Skin epidermis (tissue), 12 donors: ENCODE measurements around the gene TBC1D9B.

Experiments
- H3K27ac ChIP-seq, 21 experiments: fragments of 200-600 bp; sonication (generic) in 11 of 21; one replicate each; pipeline ENCODE4 v1.5.0; 2020; ENCODE audit warnings: mild to moderate bottlenecking in 3 of 21, inconsistent platforms in 2 of 21, moderate library complexity in 2 of 21
- H3K4me3 ChIP-seq, 7 experiments: fragments of 200-600 bp; sonication (generic) in 2 of 7; one replicate each; pipeline ENCODE4 v1.5.0; 2020; ENCODE audit warnings: inconsistent platforms in 2 of 7, mild to moderate bottlenecking in 2 of 7, moderate library complexity in 1 of 7

TBC1D9B gene

GRCh38 chr5:179912386-179912785, 4.7 kb upstream of the TBC1D9B start:
- no peak overlapping the region for H3K4me3 ChIP-seq
- peak overlapping the region in 1 of 21 experiments; percentile 85 for H3K27ac ChIP-seq

- H3K27ac ChIP-seq = no peak overlapping the region
- no peak overlapping the region for H3K4me3 ChIP-seq
Observed at GRCh38 chr5:179909224-179909623, 1.5 kb upstream of the TBC1D9B start.

GRCh38 chr5:179908528-179908927, 831 bp upstream of the TBC1D9B start:
- H3K27ac ChIP-seq = peak overlapping the region in 17 of 21 experiments; percentile 43 to 85 (median 75)
- peak overlapping the region in 4 of 7 experiments; percentile 49 to 67 (median 56) for H3K4me3 ChIP-seq

- Histone ChIP-seq H3K27ac (peak overlapping the region in 20 of 21 experiments; percentile 42 to 85 (median 78)), H3K4me3 (peak overlapping the region; percentile 49 to 71 (median 62))
Observed at GRCh38 chr5:179906795-179907555, 722 bp downstream of the TBC1D9B start.

- peak overlapping the region; percentile 49 to 71 (median 62) for H3K4me3 ChIP-seq
- peak overlapping the region in 7 of 21 experiments; percentile 69 to 85 (median 81) for H3K27ac ChIP-seq
Observed at GRCh38 chr5:179906294-179906794, 1.4 kb downstream of the TBC1D9B start.

- H3K4me3 ChIP-seq = no peak overlapping the region
- no peak overlapping the region for H3K27ac ChIP-seq
Observed at GRCh38 chr5:179905161-179905560, 2.5 kb downstream of the TBC1D9B start.

GRCh38 chr5:179904463-179905160, 3.1 kb downstream of the TBC1D9B start:
- Histone ChIP-seq H3K4me3 (no peak overlapping the region), H3K27ac (no peak overlapping the region)

GRCh38 chr5:179902763-179903158, 4.9 kb downstream of the TBC1D9B start:
- Histone ChIP-seq H3K4me3 (no peak overlapping the region), H3K27ac (no peak overlapping the region)

- Histone ChIP-seq H3K4me3 (no peak overlapping the region), H3K27ac (no peak overlapping the region)
Observed at GRCh38 chr5:179901915-179902762, 5.6 kb downstream of the TBC1D9B start.

- H3K27ac ChIP-seq = no peak overlapping the region
- no peak overlapping the region for H3K4me3 ChIP-seq
Observed at GRCh38 chr5:179901462-179901861, 6.2 kb downstream of the TBC1D9B start.

- Histone ChIP-seq H3K4me3 (no peak overlapping the region), H3K27ac (no peak overlapping the region)
Observed at GRCh38 chr5:179900711-179901110, 7.0 kb downstream of the TBC1D9B start.

GRCh38 chr5:179900206-179900605, 7.5 kb downstream of the TBC1D9B start:
- no peak overlapping the region for H3K4me3 ChIP-seq
- no peak overlapping the region for H3K27ac ChIP-seq

GRCh38 chr5:179895861-179896260, 11.8 kb downstream of the TBC1D9B start:
- H3K27ac ChIP-seq = no peak overlapping the region
- H3K4me3 ChIP-seq = no peak overlapping the region

GRCh38 chr5:179893958-179894895, 13.5 kb downstream of the TBC1D9B start:
- Histone ChIP-seq H3K4me3 (no peak overlapping the region), H3K27ac (no peak overlapping the region)

GRCh38 chr5:179893076-179893957, 14.4 kb downstream of the TBC1D9B start:
- Histone ChIP-seq H3K27ac (no peak overlapping the region), H3K4me3 (no peak overlapping the region)

GRCh38 chr5:179892255-179892654, 15.4 kb downstream of the TBC1D9B start:
- Histone ChIP-seq H3K27ac (no peak overlapping the region), H3K4me3 (no peak overlapping the region)

GRCh38 chr5:179890751-179891682, 16.7 kb downstream of the TBC1D9B start:
- H3K27ac ChIP-seq = no peak overlapping the region
- no peak overlapping the region for H3K4me3 ChIP-seq
